ENCODE measurements around the gene ABHD14A.

DNA sequence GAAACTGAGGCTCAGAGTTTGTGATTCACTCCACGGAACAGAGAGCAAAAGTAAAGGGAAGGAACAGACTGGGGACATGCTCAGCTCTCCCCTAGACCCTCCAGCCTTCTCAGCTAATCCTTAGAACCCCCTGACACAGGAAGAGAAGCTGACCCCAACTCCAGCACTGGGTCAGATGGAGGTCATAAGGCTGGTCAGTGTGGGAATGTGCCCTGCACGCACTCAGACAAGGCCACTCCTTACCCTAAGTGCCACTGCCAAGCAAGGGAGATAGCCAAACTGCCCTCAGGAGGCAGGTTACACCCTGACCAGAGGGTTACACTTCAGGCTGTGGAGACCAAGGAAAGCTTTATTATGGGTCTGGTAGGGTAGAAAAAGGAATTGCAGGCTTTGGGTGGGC lies 19.7 kb downstream of the ABHD14A start:
- TF ChIP-seq, protein P1, sequence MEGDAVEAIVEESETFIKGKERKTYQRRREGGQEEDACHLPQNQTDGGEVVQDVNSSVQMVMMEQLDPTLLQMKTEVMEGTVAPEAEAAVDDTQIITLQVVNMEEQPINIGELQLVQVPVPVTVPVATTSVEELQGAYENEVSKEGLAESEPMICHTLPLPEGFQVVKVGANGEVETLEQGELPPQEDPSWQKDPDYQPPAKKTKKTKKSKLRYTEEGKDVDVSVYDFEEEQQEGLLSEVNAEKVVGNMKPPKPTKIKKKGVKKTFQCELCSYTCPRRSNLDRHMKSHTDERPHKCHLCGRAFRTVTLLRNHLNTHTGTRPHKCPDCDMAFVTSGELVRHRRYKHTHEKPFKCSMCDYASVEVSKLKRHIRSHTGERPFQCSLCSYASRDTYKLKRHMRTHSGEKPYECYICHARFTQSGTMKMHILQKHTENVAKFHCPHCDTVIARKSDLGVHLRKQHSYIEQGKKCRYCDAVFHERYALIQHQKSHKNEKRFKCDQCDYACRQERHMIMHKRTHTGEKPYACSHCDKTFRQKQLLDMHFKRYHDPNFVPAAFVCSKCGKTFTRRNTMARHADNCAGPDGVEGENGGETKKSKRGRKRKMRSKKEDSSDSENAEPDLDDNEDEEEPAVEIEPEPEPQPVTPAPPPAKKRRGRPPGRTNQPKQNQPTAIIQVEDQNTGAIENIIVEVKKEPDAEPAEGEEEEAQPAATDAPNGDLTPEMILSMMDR (IDR thresholded peaks at IDR 0.05): no peak
- TF ChIP-seq POLR2A (IDR thresholded peaks at IDR 0.05): no peak

Data from testis (tissue), 2 donors.